HG03457 (cell line): ENCODE results near the gene TENM4.
"Not testable (repeated sequence)": the region's sequence is repeated elsewhere in the genome, so short reads cannot be mapped to it uniquely, and the experiment has no call there.

Source experiments
- ATAC-seq: cut with Tn5 transposase; IDR thresholded peaks from one replicate; pipeline ENCODE4 v1.9.1; 2021; ENCODE audit warnings: moderate number of reproducible peaks; ENCODE audit not compliant: unreplicated experiment

TENM4 gene

DNA sequence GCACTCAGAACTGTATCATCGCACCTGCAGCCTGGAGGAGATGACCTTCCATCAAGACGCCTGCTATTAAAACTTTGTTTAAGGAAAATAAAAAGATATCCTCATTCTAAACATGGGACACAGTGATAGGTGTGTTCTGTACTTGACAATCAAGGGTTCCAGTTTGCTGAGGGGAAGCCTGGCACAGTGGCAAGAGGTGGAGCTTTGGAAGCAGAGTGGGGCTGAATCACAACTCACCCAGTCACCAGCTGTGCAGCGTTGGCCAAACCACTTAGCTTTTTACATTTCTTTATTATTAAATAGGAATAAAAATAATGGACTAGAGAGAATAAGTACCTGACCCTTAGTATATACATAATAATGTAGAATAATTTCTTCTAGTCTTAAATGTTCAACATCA lies 220.7 kb downstream of the TENM4 start:
- ATAC-seq, result no peak

DNA sequence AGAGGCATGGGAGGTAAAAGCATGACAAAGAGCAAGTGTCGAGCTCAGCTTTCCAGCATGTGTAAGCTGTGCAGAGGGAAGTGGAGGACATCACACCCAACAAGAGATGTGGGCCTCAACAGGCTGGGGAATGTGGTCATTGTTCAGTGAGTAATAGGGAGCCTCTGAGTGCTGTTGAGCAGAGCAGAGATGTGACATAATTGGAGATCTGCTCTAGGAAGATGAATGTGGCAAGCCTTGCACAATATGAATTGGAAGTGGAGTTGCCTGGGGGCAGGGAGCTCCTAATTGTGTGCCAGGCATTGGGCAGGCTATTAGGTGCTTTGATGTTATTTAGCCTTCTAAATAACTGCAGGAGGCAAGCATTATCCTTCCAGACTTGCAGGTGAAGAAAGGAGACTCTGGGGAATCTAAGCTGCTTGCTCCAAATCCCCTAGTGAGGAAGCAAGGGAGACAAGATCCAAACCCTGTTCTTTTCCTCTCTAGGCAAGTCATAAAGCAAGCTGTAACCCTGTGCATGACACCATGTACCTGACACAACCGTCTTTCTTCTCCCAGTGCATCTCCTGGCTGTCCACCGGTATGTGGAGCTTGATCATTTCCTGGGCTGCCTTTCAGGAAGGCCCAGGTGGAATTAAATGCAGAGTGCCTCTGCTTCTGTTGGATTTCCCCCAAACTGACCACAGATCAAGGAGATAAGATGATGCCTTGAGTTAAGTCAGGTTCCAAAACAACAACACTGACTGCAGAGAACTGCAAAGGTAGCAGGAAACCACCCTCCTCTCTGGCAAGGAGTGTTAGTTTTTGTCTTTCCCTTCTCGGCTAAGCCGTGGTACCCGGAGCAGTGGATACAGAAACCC lies 221.4 kb downstream of the TENM4 start:
- ATAC-seq, result no peak

DNA sequence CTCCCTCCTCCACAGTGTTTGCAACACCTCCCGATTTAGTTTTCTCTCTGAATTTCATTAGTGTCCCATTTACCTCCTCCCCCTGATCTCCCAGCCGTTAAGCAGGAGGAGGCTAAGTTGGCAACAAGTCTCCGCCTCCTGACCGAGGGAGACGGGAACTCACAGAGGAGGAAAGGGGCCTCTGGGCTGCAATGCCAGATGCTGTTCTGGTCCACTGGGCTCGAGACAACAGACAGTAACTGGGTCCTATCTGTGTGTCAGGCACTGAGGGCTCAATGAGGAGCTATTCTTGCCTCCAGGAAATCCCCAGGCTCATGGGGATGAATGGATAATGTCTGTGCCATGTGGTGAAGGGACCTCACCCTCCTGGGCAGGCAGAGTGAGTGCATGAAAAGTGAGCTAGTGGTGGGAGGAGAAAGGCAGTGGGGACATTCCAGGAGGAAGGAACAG lies 228.1 kb downstream of the TENM4 start:
- no peak for ATAC-seq

DNA sequence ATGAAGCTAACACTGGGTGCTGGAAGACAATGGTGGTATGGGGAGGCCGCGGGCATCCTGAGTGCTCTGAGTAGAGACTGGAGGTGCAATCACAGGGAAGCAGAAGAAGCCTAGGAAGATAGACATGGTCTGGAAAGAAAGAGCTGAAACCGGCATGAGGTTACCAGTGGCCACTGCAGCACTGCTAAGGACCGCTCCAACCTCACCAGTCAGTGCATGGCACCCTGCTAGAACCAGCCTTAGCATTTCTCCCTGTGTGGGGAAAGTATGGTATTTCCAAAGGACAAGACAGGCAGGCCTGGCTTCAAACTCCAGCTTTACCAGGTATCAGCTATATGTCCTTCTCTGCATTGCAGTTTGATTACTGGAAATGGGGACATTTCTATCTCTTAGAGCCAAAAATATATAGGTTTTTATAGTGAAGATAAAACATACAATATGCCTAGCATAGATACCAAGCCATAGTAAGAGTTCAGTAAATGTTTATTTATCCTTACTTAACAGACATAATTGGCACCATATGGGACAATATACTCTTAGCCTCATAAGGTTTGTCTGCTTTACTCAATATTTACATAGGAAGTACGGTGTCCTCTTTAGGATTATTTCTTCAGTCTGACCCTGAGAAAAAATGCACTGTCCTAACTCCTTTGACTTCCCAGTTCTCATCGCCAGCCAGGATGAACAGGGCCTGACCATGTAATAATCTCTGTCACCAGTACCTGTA lies 231.1 kb downstream of the TENM4 start:
- ATAC-seq, result no peak

DNA sequence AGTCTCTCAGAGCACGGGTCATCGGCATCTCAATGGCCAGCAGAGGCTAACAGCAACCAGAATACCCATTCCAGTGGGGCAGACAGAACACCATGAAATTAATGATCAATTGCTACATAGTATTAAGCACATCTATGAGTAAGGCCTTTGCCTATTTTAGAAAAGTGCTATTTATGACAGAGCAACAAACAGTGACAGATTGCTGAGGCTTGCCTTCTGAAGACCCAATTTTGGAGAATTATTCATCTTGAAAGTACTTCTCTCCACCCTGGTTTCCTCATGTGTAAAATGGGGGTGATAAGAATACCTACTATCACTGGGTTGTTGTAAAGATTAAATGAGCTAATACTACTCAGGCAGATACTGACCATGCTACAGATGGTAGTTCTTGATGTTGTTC lies 232.7 kb downstream of the TENM4 start:
- ATAC-seq, result no peak

DNA sequence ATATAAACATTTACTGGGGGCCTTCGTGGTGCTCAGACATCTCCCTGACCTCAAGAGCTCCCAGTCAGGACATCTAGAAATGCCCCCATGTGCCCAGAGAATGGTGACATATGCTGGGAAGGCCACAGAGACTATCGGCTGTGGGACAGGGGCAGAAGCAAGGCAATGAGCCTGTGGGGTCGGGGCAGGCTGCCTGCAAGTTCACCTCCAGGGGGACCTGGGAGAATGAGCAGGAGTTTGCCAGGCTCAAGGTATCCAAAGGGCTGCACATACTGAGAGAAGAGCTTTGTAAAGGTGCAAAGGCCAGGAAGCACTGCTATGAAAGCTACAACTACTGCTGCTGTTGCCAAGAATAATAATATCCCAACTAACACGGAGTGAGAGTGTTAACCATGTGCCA lies 233.9 kb downstream of the TENM4 start:
- no peak for ATAC-seq

DNA sequence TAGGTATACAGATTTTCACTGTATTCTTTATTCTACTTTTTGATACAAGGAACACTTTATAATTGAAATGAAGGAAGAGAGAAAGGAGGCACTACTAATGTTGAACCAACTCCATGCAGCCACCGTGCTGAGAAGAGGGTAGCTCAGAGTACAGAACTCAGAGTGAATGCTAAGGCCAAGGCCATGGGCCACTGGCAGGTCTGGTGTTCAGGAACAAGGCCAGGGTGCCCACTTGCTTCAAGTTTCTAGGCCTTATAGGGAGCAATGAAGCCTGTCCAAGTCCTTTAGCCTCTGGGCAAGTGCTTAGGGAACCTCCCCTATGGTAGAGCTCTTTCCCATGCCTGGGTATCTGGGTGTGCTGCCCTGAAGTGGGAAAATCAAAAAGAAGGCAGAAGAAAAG lies 235.0 kb downstream of the TENM4 start:
- ATAC-seq, result no peak

DNA sequence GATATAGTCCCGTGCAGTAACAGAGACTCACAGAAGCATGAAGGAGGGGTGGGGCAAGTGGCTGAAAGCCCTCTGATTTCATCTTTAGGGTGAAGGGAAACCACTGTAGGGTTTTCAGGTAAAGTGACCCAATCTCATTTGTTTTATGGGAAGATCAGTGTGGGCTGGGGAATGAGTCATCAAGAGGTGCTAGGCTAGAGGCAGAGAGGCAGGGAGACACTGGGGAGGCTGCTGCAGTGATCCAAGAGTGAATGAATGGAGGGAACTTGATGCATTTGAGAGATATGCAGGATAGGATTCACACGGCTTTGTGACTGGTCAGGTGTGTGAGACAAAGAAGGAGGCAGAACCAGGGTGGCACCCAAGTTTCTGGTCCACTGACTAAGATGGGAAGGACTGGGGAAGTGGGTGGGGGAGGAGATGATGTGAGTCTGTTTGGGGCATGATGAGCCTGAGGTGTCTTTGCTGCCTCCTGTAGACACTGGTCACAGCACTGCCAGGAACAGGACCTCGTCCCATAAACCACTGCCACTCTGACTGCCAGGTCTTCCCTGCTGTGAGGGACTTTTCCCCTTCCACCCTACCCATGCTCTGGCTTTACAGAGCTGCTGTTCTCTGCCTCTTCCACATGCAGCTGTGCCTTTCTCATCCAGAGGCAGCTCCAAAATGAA lies 239.0 kb downstream of the TENM4 start:
- ATAC-seq, result no peak

DNA sequence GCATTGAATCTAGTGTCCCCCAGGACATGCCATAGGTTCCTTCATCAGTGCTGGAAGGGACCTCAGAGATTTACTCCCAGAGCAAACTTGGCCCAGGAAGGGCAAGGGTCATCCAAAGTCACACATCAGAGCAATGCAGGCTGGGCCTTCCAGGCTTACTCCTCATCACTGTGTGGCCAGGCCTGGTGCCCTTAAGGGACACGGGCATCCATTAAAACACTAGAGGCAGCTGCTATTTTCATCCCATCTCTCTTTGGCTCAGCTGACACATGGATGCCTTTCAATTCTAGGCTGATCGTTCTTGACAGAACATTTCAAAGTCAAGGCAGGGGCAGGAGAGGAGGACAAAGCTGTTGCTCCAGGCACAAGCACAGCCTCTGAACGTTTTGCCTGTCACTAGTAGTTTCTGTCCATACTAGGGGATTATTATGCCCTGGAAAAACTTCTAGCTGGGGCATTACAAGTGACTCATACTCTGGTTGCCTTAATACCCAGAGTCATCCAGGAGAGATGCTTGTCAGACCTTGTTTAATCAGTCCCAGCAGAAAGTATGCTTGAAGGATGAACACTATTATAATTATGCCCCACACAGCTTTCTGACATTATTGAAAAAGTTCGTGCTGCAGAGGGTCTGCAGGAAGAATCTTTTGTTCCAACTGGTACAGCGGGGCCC lies 240.3 kb downstream of the TENM4 start:
- ATAC-seq, result no peak

DNA sequence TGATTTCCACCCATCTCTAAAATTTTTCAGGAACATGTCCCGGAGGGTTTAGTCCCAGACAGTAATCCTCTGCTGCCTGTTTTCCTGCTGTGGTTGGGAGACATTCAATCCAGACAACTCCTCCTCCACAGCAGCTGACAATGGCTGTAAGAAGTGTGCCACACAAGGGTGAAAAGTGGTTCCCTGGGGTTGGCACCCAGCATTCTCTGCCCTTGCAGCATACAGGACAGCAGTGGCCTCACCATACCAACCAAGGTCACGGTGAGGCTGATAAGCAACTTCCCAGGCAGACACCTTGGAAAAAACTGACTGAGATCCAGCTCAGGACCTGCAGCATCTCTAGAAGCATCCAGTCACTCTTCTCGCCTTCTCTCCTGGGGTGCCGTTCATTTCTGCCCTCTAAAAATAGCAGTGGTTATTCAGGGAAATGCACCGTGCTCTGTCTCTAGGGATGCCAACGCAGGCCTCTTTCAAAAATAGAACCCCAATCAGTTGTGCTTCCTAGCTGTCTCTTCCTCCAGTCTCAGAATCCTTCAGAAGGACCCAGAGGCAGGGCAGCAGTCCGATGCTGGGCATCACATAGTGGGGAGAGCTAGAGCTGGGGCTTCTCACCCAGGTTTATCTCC lies 241.0 kb downstream of the TENM4 start:
- ATAC-seq, result no peak

DNA sequence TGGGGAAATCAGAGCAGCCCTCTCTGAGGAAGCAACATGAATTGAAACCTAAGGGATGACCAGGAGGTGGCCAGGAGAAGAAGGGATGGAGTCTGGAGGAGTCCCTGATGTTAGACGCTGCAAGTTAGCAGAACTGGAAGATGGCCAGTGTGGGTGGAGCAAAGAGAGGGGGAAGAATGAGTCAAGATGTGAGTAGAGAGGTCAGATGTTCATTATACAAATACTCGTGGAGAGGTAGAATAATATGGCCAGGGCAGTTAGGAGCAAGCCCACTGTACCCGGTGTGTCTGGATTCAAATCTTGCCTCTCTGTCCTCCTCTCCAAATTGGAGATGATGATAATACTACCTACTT lies 242.0 kb downstream of the TENM4 start:
- no peak for ATAC-seq

DNA sequence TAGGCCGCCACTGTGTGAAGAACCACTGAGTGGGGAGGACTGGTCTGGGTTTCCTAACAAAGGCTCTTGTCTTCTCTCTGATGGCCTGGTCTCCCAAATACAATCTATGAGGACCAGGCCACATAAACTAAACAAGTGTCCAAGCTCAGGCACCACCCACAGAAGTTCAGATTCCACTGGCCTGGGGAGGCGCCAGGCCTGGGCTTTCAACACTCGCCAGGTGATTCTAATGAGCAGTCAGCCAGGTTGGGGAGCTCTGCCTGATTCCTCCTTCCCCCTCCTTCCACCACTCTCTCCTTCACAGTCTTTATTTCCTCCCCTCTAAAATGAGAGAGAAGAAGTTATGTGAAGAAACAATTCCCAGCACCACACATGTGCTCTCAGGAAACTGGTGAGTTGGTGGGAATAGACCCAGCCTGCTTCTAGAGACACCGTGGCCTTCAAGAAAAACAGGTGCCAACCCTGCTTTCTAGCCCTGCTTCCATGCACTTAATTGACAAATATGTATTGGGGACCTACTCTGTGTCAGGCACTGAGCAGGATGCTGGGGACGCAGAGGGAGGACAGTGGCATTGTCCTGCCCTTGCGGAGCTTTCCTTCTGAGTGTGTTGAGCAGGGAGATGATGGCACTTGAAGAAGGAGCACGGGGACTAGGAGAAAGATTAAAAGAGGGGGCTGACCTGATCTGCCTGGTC lies 242.5 kb downstream of the TENM4 start:
- ATAC-seq, result no peak

DNA sequence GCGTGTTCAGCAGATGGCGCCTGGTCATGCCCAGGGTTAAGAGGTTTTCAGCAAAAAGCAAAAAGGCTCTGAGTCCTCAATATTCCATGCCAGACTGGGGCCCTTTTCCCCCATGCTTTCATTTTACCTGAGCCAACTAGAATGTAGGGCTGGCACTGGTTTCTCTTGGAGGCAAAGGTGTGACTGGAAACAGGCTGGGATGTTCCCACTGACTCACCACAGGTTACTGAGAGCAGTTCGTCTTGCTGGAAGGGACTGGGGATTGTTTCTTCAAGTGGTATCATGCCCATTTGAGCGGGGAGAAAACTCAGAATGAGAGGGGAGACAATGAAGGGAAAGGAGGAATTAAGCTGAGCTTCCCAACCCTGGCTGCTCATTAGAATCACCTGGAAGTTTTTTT lies 243.9 kb downstream of the TENM4 start:
- no peak for ATAC-seq

DNA sequence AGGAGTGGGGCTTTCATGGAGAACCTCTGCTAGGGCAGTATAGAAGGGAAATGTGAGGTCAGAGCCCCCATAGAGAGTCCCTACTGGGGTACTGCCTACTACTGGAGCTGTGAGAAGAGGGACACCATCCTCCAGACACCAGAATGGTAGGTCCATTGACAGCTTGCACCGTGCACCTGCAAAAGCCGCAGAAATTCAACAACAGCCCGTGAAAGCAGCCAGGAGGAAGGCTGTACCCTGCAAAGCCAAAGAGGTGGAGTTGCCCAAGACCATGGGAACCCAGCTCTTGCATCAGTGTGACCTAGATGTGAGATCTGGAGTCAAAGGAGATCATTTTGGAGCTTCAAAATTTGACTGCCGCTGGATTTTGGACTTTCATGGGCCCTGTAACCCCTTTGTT lies 245.6 kb downstream of the TENM4 start:
- no peak for ATAC-seq

DNA sequence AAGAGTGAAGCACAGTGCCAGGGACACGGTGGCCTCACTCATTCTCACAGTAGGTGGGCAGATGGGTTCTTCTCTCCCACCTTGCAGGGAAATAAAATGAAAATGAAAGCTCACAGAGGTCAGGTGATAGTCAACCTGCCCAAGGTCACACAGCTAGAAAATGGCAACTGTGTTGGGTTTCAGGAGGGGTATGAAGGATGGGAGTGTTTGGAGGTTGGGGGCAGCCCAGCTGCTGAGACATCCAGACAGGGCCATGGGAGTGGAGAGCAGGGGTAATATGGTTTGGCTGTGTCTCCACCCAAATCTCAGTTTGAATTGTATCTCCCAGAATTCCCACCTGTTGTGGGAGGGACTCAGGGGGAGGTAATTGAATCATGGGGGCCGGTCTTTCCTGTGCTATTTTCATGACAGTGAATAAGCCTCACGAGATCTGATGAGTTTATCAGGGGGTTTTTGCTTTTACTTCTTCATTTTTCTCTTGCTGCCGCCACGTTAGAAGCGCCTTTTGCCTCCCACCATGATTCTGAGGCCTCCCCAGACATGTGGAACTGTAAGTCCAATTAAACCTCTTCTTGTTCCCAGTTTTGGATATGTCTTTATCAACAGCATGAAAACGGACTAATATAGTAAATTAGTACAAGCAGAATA lies 247.0 kb downstream of the TENM4 start:
- no peak for ATAC-seq

DNA sequence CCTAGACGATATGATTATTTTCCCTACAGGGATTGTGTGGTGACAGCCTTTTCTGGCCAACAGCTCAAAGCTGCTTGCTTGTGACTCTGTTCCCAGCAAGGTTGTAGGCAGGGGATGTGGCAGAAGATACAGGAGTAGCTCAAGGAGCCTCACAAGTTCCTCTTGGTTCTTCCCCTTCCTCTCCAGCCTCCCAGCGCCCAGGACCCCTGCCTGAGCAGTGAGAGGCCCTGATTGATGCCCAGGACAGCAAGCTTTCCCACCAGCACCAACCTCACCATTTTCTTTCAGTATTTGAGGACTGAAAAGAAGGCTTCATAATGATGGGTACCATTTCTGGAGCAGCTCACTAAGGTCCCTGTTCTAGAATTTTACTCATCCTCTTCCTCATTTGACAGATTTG lies 248.0 kb downstream of the TENM4 start:
- ATAC-seq, result no peak

DNA sequence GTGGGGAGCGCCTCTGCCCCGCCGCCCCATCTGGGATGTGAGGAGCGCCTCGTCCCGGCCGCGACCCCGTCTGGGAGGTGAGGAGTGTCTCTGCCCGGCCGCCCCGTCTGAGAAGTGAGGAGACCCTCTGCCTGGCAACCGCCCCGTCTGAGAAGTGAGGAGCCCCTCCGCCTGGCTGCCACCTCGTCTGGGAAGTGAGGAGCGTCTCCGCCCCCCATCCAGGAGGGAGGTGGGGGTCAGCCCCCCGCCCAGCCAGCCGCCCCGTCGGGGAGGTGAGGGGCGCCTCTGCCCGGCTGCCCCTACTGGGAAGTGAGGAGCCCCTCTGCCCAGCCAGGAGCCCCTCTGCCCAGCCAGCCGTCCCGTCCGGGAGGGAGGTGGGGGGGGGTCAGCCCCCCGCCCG lies 249.1 kb downstream of the TENM4 start:
- ATAC-seq, result not testable (repeated sequence)

DNA sequence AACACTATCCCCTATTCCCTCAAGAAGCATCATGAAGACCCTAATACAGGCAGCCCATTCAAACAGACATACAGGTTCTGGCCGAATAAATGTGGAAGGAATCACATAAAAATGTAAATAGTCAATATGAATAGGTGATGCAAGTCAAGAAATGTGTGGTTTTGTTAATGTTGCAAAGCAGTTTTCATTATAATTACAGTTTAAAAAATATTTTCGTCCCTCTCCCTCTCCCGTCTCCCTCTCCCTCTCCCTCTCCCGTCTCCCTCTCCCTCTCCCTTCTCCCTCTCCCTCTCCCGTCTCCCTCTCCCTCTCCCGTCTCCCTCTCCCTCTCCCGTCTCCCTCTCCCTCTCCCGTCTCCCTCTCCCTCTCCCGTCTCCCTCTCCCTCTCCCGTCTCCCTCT lies 250.3 kb downstream of the TENM4 start:
- not testable (repeated sequence) for ATAC-seq

DNA sequence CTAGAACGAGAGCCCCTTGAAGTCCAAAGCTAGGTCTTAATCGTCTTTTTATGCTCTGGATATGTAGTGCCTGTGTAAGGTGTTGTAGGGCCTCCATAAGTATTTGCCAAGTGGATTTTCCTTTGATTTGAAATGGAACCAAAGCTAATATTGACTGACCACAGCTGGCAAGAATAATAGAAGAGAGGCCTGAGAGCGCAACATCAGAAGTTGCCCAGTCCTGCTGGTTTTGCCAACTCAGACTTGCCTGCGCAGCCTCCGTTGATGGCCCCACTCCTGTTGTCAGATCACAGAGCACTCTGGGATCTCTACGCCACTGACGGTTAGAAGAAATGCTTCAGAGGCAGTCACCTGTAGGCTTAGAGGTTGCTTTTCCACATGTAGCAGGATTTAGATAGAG lies 251.2 kb downstream of the TENM4 start:
- ATAC-seq, result no peak

DNA sequence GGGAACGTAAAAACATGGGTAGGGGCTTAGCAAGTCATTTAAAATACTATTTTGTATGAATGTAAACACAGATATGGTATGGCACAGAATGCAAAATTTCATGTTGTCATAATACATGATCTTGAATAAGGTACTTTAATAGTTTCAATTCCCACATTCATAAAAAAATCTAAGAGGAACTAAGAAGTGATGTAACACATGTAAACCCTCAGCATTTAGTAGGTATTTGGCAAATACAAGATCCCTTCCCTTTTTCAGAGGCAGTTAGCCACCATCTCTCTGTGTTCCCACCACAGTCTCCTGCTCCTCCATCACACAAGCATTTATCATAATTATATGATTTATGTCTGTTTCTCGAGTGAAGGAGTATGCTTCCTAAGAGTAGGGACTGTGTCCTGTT lies 251.8 kb downstream of the TENM4 start:
- ATAC-seq, result no peak
